Fibroblast of the aortic adventitia (primary cell): Measurements from ENCODE around the gene NBAS. TPM values are rescaled to one million over a fixed set of nuclear protein-coding genes. Genes with fewer than 3 reads are reported as not detected.

Experiments
- DNase-seq: peaks from one replicate; pipeline ENCODE4 v3.0.0-alpha.2; 2010; ENCODE audit warnings: low read depth
- H3K4me3 ChIP-seq: 2 replicates; pipeline ENCODE4 v1.5.1; 2011; ENCODE audit warnings: low read depth, mild to moderate bottlenecking, control low read depth, low read length, moderate library complexity
- CTCF ChIP-seq: IDR thresholded peaks from 2 replicates; pipeline ENCODE4 v1.5.1; 2011; ENCODE audit warnings: mild to moderate bottlenecking, low read length, control low read depth, inconsistent platforms; ENCODE audit not compliant: insufficient read depth
- total RNA-seq: library from RNA; depleted of rRNA; stranded (reverse); fragments of >200 nt; gene quantifications from 2 replicates; pipeline ENCODE4 v1.2.3, GENCODE V29; 2012; ENCODE audit warnings: low replicate concordance

NBAS gene
- total RNA-seq, 1 donor: 76.0 TPM

- DNase-seq: no peak
- no peak for TF ChIP-seq CTCF
- no peak overlapping the region for H3K4me3 ChIP-seq
Measured at GRCh38 chr2:15596350-15596749, 35.2 kb upstream of the NBAS start.

- no peak for DNase-seq
- TF ChIP-seq CTCF: no peak
- H3K4me3 ChIP-seq: no peak overlapping the region
Measured at GRCh38 chr2:15595936-15596335, 34.8 kb upstream of the NBAS start.

- DNase-seq: no peak
- no peak for TF ChIP-seq CTCF
Measured at GRCh38 chr2:15595342-15595905, 34.3 kb upstream of the NBAS start.

GRCh38 chr2:15594291-15595256 is 33.4 kb upstream of the NBAS start:
- H3K4me3 ChIP-seq: no peak overlapping the region
- no peak for TF ChIP-seq CTCF
- DNase-seq: no peak

More at GRCh38 chr2:15595342-15595905, 34.3 kb upstream of the NBAS start:
- no peak overlapping the region for H3K4me3 ChIP-seq

- no peak for DNase-seq
- H3K4me3 ChIP-seq: peak overlapping the region; percentile 88
- TF ChIP-seq CTCF: no peak
Measured at GRCh38 chr2:15593327-15593705, 32.2 kb upstream of the NBAS start.

- DNase-seq: peak; percentile 82
- TF ChIP-seq CTCF: no peak
Measured at GRCh38 chr2:15591692-15592463, 30.7 kb upstream of the NBAS start, which contains the start of gene DDX1. TSS of gene DDX1 (plus strand) at chr2:15591868. CDS start at chr2:15591934, 66 bp downstream.

More at GRCh38 chr2:15591692-15592463, 30.7 kb upstream of the NBAS start, which contains the start of gene DDX1:
- peak within 1 kb of the TSS; percentile 88 for H3K4me3 ChIP-seq
